Cardiac septum (tissue), 1 donor: ENCODE results near the gene IL33. TPM values are rescaled to one million over a fixed set of nuclear protein-coding genes. Genes with fewer than 3 reads are reported as not detected.

Experiments
- DNase-seq: peaks from one replicate; pipeline ENCODE4 v3.0.0-alpha.2; 2020; ENCODE audit warnings: low spot score
- intact Hi-C: fragments of 100-400 bp; cut with DNase I; formaldehyde crosslinking; loops from one replicate; pipeline ENCODE4 v1.14.0; 2022
- total RNA-seq: library from RNA; stranded (reverse); fragmentation: NEBNext Ultra II Directional; extraction: Animal tissue kit (Norgen Biotek cat#: 25700); gene quantifications from one replicate; pipeline ENCODE4 v1.2.1, GENCODE V29; 2021
- donor health status: DM: no; HTN: no; CAD: no.

Gene IL33
- total RNA-seq, 1 donor from 2014 or later, result 18.6 TPM

GRCh38 chr9:6271508-6272228, 56.1 kb downstream of the IL33 start:
- intact Hi-C loops, result no loop called here
- DNase-seq, result no peak

DNA sequence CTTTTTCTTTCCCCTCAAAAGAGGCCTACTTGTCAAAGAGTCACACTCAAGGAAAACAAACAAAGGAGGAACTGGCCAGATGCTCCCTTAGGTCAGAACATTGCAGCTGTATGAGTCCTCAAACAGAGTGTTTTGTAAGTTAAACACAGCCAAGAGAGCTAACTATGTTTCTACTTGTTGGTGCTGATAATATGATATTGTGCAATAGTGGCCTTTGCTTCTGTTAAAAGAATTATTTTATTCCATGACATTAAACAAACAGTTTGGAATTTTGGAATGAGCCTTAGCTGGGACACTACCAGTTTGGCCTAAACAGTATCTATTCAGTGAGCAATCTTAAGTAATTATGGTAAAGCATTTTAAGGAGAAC, 56.6 kb downstream of the IL33 start:
- DNase-seq, result no peak
- intact Hi-C loops, result no loop called here

DNA sequence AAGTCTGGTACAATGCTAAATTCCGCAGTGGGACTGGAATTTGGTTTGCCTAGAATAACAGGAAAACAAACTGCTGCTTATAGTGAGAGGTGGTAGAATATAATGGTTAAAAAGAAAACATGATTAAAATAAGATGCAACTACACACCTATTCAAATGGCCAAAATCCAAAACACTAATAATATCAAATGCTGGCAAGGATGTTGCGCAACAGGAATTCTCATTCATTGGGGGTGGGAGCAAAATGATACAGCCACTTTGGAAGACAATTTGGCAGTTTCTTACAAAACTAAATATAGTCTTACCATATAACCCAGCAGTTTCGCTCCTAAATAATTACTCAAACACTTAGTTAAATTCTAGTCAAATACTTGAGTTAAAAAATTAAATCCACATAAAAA, 61.8 kb downstream of the IL33 start:
- intact Hi-C loops, result no loop called here
- DNase-seq, result no peak

DNA sequence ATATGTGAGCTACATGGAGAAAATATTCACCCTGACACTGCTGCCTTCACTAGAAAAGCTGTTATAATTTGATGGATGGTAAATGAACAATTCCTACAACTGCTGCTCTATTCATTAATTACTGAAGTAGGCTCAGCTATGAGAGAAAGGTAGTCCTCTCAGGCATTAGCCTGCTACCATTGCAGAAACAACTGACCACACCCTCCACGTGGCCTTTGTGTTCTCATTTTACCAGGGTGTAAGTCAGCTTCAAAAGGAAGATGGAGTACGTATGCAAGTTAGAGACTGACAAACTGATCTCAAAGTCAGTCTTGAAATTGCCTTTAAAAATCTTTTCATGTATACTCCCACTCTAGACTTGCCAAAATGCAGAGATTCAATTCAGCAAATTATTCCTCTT, 86.3 kb downstream of the IL33 start:
- intact Hi-C loops, result no loop called here
- DNase-seq, result no peak

- intact Hi-C loops, result no loop called here
- DNase-seq, result no peak
These were observed 86.8 kb downstream of the IL33 start for GRCh38 chr9:6302417-6302816.

GRCh38 chr9:6304232-6304631, 88.6 kb downstream of the IL33 start:
- no peak for DNase-seq
- intact Hi-C loops, result loop anchor here (2.0 kb wide), 1 partner anchor 249 kb away; no protein-coding TSS in a partner anchor

DNA sequence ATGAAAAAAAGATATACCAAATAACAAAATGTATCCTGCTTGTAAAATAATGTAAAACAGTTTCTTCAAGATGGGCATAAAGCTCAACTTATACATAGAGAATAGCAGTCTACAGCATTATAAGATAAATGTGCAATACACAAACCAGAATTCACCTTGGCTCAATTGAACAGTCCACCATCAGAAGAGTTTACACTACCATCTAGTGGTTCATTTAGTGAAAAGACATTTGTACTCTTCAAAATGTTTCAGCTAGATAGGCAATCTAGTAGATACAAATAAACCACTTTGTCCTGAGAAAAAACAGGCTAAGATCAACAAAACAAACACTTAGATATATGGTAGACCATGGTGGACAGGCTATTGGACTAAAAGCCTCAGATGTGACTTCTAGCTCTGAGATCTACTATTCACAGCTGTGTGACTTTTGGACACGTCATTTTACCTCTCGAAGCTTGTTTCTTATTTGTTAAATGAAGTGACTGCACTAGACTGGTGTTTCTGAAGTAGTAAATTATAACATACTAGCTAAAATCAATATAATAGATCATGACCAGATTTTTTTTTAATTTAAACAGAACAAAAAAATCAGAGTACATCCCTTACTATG, 90.5 kb downstream of the IL33 start:
- no peak for DNase-seq
- intact Hi-C loops, result loop anchor here (1.0 to 5.0 kb wide), 3 partner anchors 108 to 419 kb away; no protein-coding TSS in a partner anchor

Other genes starting within 250 kb of the IL33 start
- 21.6 TPM for gene RANBP6, start 200.2 kb upstream of the IL33 start, total RNA-seq
- gene TPD52L3, start 112.6 kb downstream of the IL33 start, total RNA-seq, result not detected
- 14.3 TPM for gene UHRF2, start 197.4 kb downstream of the IL33 start, total RNA-seq